GM21360 (cell line): ENCODE data around the gene MCU.
"Not testable (repeated sequence)": the region's sequence is repeated elsewhere in the genome, so short reads cannot be mapped to it uniquely, and the experiment has no call there.

ENCODE experiments used
- ATAC-seq: cut with Tn5 transposase; IDR thresholded peaks from one replicate; pipeline ENCODE4 v1.9.1; 2021; ENCODE audit warnings: mild to moderate bottlenecking, moderate library complexity; ENCODE audit not compliant: unreplicated experiment

The MCU gene, protein sequence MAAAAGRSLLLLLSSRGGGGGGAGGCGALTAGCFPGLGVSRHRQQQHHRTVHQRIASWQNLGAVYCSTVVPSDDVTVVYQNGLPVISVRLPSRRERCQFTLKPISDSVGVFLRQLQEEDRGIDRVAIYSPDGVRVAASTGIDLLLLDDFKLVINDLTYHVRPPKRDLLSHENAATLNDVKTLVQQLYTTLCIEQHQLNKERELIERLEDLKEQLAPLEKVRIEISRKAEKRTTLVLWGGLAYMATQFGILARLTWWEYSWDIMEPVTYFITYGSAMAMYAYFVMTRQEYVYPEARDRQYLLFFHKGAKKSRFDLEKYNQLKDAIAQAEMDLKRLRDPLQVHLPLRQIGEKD

DNA sequence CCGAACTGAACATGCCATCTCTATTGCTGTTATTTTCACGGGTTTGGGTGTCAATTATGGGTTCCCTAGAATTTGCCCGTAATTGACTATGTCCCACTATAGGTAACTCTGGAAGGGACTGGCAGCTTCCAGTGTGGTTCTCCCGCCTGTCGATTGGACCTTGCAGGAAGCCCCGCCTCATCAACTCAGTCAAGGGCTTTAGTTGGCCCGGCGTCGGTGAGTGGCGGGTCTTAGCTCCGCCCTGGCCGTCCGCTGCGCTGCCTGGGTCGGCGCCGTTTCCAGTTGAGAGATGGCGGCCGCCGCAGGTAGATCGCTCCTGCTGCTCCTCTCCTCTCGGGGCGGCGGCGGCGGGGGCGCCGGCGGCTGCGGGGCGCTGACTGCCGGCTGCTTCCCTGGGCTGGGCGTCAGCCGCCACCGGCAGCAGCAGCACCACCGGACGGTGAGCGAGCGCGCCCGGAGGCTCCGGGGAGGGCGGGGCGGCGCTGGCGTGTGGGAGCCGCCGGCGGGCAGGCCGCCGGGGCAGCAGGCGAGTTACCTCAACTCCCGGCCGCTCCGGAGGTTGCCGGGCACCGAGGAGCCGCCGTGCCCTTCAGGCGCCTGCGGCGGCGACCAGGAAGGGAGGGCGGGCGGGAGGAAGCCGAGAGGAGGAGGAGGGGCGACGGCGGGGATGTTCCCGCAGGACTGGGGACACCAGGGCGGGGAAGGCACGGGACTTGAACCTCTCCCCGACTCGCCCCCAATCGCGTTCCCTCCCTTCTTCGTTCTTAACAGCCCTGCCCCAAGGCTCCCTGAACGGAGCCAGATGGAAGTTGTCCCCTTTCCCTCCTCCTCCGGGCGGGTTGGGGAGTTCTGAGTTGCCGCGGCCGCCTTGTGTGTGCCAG, at the start of gene MCU:
MCU (plus strand) TSS at position 281 of the 881 bp plus-strand sequence; CDS start at position 290, 9 bp downstream.
- peak; percentile 84 for ATAC-seq

DNA sequence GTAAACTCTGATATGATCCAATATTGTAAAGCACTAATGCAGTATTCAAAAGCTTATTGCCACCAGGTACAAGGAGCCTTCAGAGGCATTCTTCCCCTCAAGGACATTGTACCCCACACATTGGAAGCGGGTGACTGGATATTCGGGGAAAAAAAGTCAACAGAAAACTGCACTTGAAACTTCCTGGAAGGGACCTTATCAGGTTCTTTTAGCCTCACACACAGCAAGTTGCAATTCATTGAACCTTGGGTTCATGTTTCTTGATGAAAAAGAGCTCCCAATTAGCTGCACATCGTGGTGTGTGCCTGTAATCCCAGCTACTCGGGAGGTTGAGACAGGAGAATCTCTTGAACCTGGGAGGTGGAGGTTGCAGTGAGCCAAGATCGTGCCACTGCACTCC, 49.6 kb upstream of the MCU start:
- no peak for ATAC-seq

DNA sequence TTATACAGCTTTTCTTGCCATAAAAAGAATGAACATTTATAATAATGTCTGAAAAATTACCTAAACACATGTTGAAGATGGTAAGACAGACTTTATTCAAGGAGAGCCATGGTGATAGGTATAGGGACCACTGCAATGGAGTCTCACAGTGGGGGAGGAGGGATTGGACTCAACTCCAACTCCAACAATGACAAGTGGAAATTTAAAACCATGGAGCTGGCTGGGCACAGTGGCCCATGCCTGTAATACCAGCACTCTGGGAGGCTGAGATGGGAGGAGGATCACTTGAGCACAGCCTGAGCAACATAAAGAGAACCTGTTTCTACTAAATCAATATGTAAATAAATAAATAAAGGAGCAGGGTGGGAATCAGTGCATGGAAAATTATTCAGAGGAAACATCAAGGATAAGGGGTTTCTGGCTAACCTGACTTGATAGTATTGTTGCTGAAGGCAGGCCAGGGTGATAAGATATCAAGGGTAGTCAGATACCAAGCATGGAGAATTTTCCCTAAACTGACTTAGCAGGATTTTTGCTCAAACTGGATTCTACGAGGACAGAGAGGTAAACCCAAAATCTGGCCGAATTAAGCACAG, 46.6 kb upstream of the MCU start:
- ATAC-seq, result no peak

DNA sequence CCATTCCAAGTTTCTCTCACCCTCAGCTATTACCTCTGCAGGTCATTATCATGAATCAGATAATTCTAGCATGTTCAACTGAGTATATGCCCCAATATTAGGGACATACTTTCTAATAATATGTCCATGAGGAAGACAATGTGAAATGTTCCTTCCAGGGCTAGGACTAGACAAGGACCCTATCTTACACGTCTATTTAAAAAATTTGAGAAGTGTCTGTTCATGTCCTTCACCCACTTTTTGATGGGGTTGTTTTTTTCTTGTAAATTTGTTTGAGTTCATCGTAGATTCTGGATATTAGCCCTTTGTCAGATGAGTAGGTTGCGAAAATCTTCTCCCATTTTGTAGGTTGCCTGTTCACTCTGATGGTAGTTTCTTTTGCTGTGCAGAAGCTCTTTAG, 45.0 kb upstream of the MCU start:
- ATAC-seq, result not testable (repeated sequence)

DNA sequence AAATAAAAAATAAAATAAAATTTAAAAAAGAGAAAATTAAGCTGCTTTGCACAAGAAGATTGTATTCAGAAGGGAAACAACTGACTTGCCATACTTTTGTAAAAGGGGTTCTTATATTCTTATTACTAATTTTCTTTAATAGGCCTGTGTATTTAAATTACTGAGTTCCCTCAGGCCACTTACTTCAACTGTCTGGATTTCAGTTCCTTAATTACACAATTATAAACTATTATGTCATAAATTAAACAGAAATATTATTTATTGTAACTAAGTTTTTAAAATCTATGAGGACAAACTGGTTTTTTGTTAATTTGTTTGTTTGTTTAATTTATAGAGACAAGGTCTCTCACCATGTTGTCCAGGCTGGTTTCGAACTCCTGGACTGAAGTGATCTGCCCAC, 43.6 kb upstream of the MCU start:
- no peak for ATAC-seq

DNA sequence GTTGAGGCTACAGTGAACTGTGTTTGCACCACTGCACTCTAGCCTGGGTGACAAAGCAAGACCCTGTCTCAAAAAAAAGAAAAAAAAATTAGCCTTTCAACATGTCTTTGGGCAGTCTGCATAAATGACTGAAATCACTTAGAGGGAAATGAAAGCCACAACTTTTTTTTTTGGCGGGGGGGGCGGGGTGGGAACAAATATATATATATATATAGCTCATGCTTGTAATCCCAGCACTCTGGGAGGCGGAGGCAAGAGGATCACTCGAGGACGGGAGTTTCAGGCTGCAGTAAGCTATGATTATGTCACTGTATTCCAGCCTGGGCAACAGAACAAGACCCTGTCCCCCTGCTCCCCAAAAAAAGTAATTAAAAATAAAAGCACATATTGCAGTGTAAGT, 42.7 kb upstream of the MCU start:
- no peak for ATAC-seq

DNA sequence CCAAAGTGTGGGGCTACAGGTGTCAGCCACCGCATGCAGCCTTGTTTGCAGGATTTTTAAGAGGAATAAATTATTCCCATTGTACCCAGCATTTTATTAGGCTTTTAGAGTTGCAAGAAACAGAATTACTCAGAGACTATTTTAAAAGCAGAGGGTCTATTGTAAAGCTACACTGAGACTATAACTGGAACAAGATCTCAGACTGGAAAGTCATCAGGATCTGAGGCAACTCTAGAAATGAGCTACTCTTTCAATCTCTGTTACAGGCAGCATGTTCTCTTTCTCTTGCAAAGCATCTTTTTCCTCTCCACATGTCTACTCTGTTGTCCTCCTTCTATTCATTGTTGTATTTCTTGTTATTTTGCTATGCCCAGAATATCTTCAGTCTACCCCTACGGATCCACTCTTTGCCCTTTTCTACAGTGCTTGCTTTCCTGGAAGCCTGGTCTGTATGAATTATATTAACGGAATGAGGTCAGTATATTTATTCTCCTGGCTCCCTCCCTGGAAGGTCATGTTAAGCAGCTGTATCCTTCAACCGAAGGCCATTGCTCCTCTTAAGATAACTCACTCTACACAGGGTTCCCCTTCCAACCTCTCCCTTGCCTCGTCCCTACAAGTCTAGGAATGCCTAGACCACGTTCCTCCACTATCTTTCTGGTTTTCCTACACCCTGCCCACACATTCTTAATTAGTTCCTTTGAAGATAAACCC, 38.4 kb upstream of the MCU start:
- ATAC-seq, result no peak

DNA sequence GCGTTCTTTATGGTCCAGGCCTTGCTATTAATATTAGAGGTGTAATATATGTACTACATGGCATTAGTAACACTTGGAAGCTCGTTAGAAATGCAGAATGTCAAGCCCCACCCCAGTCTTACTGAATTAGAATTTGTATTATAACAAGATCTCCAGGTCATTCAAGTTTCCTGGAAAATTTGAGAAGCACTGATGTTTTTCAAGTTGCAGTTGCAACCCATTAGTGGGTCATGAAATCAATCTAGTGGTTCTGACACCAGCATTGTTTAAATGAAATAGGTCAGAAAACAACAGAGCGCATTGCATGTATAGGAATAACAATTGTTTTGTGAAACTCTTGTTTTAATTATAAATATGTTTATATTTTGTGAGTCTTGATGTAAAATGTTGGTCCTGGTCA, 37.2 kb upstream of the MCU start:
- no peak for ATAC-seq

DNA sequence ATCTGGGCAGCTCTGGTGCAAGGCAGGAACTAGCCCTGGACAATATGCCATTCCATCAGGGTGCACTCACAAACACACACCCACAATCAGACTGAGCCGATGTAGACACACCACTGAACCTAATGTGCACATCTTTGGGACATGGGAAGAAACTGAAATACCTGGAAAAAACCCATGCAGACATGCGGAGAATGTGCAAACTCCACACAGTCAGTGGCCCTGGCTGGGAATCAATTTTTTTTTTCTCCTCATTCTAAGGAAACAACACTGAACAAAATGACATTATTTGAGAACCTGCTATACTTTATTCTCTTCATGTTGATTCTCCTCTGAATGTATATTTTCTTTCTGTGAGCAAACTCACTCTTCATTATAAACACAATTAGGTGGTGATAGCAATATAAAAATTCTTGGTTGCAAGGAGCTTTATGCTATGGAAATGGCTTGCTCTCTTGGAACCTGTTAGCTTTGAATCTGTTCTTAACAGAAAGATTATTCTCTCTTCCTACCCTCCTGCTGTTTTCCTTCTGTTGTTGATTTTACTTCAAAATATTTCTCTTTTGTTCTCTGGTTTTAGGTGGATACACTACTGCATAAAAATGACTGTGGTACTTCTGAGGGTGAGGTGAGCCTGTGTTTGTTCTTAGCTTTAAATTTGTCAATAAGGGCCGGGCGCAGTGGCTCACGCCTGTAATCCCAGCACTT, 33.1 kb upstream of the MCU start:
- no peak for ATAC-seq

DNA sequence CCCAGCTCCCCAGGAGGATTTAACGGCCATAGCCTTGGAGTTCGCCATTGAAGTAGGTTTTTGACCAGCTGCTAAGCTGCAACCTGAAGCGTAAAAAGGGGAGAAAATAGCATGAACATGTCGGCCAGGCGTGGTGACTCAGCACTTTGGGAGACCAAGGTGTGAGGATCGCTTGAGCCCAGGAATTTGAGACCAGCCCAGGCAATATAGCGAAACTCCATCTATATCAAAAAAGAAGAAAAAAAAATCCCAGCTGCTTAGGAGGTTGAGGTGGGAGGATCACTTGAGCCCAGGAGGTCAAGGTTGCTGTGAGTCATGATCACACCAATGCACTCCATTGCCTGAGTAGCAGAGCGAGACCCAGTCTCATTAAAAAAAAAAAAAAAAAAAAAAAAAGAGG, 32.2 kb upstream of the MCU start:
- ATAC-seq, result no peak

DNA sequence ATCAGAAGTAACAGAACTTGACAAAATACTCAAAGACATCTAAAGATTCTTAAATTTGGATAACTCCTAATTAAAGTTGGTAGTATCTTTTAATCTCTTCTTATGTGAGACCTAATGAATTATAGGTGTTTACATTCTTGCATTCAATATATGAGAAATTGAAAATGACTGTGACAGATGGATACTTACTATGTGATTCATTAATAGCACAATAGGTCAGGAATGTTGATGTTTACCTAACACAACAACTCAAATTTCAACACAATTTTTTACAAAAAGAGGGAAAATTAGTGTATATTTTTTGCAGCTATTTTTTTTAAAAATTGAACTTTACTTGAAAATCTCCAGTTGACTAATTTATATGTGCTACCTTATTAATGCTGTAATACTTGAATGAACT, 31.7 kb upstream of the MCU start:
- ATAC-seq, result no peak

DNA sequence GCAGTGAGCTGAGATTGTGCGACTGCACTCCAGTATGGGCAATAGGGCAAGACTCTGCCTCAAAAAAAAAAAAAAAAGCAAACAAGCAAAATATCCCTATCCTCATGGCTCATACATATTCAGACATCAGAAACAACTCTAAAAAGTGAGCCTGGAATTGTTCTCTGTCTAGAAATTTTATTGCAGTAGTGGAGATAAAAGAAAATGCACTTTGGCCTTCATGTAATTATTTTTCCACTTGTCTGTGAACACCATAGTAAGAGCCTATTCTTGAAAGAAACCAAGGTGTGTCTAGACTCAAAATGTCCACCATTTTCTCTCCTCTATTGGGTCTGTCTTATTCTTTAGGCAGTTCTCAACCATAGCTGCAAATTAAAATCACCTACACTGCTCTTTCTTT, 30.5 kb upstream of the MCU start:
- no peak for ATAC-seq

DNA sequence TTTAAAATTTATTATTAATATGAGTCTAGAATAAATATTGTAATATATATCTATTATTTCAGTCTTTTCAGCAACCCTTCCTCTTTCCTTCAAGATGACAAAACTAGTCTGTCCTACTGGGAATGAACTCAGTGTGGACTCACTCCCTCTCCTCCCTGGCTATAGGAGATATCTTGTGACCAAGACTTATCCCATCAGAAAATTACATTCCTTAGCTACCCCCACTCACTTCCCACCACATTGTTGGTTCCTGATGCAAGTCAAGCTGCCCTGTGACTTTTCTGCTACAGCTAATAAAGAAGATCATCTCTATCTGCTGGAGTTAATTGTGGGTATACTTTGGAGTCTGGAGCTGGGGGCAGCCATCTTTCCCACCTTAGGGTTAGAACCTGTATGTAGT, 28.0 kb upstream of the MCU start:
- ATAC-seq, result no peak

DNA sequence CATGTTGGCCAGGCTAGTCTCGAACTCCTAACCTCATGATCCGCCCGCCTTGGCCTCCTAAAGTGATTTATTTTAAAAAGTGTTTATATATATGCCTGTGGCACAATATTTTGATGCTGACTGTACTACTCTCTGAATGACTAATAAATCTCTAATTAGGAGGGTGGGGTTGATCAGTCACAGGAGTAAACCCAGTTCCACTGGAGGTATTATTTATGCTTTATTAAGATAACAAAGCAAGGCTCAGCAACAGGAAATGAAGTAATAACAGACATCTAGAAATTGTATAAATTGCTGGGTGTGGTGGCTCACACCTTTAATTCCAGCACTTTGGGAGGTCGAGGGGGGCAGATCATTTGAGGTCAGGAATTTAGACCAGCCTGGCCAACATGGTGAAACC, 26.0 kb upstream of the MCU start:
- no peak for ATAC-seq

DNA sequence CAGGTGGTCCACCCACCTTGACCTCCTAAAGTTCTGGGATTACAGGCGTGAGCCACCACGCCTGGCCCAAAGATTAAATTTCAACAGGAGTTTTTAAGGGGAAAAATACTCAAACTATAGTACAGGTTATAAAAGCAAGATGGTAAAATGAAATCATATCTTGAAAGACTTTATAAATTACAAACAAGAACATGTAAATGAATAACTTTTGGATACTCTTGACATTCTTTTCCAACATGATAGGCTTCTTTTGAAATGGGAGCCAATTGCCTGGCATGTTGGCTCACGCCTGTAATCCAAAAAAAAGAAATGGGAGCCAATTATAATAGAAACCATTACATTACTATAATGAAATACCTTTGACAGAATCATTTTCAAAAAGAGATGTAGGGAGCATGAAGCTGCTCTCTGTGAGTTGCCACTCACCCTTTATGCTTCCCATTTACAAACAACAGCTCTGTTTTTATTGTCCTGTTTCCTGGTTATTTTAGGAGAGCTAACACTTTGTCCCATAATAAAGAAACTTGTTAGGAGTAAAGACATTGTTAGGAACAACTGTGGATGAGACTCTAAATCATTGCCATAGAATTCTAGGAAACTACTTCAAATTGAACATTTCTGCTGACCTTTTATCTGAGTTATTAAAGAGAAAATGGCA, 24.6 kb upstream of the MCU start:
- ATAC-seq, result no peak

DNA sequence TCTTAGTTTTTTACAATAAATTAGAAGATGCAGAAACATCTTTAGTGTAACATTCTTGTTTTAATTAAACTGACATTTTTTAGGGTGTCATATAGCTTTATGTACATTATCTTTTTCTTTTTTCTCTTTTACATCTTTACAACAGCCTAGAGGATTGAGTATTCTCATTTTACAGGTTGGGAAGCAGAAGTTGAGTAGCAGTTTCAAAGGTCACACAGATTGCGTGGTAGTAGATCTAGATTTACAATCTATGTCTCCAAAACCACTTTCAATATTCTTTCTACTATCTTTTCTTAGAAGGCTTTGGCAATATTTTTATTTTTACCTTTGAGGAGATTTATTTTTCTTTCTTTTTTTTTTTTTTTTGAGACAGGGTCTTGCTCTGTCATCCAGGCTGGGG, 18.7 kb upstream of the MCU start:
- no peak for ATAC-seq

DNA sequence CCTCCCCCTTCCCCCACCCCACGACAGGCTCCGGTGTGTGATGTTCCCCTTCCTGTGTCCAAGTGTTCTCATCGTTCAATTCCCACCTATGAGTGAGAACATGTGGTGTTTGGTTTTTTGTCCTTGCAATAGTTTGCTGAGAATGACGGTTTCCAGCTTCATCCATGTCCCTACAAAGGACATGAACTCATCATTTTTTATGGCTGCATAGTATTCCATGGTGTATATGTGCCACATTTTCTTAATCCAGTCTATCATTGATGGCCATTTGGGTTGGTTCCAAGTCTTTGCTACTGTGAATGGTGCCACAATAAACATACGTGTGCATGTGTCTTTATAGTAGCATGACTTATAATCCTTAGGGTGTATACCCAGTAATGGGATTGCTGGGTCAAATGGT, 17.8 kb upstream of the MCU start:
- ATAC-seq, result not testable (repeated sequence)

DNA sequence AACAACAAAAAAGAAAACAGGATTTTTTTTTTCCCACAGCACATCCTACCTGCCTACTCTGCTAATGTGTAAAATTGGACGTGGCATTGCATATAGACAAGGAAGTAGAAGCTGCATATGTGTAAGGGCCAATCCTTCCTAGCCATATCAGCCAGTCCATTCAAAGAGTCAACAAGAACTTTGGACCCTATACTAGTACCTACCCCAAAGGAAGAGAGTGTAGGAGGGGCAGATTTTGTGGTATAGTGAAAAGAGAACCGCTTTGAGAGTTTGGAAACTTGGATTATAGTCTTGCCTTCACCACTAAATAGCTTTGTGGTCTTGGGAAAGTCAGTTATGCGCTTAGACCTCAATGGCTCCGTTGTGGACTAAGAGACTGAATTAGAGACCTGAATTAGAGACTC, 12.1 kb upstream of the MCU start:
- no peak for ATAC-seq

DNA sequence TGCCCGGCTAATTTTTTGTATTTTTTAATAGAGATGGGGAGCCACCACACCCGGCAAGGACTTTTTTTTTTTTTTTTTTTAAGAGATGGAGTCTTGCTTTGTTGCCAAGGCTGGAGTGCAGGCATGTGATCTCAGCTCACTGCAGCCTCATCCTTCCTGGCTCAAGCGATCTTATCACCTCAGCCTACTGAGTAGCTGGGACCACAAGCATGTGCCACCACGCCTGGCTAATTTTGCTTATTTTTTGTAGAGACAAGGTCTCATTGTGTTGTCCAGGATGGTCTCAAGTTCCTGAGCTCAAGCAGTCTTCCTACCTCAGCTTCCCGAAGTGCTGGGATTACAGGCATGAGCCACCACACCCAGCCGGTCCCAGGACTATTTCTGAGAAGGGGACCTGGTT, 9.3 kb upstream of the MCU start:
- no peak for ATAC-seq

DNA sequence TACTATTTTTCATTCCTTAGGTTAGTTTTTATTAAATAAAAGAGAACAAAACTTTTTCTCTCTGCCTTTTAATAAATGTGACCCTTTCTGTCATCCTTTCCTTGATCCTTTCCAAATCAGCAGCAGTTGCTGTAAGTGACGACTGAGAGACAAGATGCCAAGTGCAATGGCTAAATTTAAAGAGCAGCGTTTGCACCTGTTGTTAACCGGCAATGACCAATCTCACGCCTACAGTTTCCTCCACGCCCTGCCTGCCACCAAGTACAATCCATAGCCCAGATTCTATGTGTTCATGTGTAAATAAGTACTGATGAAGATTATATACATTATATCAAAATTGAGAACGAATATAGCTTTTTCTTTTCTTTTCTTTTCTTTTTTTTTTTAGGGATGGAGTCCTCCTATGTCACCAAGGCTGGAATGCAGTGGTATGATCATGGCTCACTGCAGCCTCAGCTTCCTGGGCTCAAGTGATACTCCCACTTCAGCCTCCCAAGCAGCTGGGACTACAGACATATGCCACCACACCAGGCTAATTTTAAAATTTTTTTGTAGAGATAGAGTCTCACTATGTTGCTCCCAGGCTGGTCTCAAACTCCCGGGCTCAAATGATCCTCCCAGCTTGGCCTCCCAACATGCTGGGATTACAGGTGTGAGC, 6.5 kb upstream of the MCU start:
- no peak for ATAC-seq
